ENCODE data around the gene NFE2L3.
A peak's percentile ranks its signal among the peaks of the same experiment; 100 is the strongest.
"Not testable (repeated sequence)": the region's sequence is repeated elsewhere in the genome, so short reads cannot be mapped to it uniquely, and the experiment has no call there.

The NFE2L3 gene

GRCh38 chr7:26115650-26116049, 36.3 kb upstream of the NFE2L3 start:
- no peak for DNase-seq (ENCODE audit: low read depth)
- no peak for TF ChIP-seq CTCF (IDR thresholded peaks at IDR 0.05; ENCODE audit: insufficient read depth, low read depth, low read length, missing control alignments)
- H3K4me3 ChIP-seq (ENCODE audit: low read depth, low read length) = no peak overlapping the region

- DNase-seq (ENCODE audit: low read depth) = peak; percentile 55
- no peak overlapping the region; the same call in 1 of the 2 replicates for H3K4me3 ChIP-seq (ENCODE audit: low read depth, low read length)
- no peak for TF ChIP-seq CTCF (IDR thresholded peaks at IDR 0.05; ENCODE audit: insufficient read depth, low read depth, low read length, missing control alignments)
These were observed 34.7 kb upstream of the NFE2L3 start for GRCh38 chr7:26117142-26117807.

- no peak overlapping the region for H3K4me3 ChIP-seq (ENCODE audit: low read depth, low read length)
- DNase-seq (ENCODE audit: low read depth) = no peak
- no peak for TF ChIP-seq CTCF (IDR thresholded peaks at IDR 0.05; ENCODE audit: insufficient read depth, low read depth, low read length, missing control alignments)
These were observed 34.0 kb upstream of the NFE2L3 start for GRCh38 chr7:26117970-26118369.

- no peak for TF ChIP-seq CTCF (IDR thresholded peaks at IDR 0.05; ENCODE audit: insufficient read depth, low read depth, low read length, missing control alignments)
- no peak overlapping the region for H3K4me3 ChIP-seq (ENCODE audit: low read depth, low read length)
- DNase-seq (ENCODE audit: low read depth) = no peak
These were observed 29.3 kb upstream of the NFE2L3 start for GRCh38 chr7:26122745-26123144.

DNA sequence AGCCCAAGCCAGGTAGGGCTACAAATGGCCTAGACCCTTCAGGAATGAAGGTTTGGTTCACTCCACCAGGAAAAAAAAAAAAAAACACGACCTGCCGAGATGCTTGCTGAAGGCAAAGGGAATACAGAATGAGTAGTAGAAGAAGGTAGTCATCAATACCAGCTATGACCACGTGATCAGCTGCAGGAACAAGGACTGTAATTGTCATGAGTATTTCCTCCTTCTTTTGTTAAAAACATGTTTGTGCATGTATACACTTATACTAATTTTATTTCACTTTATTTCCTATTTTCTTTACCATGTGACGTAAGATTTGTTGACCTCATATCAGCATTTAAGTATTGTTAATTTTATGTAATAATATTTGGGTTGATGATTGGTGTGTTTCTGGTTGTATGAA, 27.2 kb upstream of the NFE2L3 start:
- DNase-seq (ENCODE audit: low read depth); H3K4me3 ChIP-seq (ENCODE audit: low read depth, low read length): not testable (repeated sequence)

DNA sequence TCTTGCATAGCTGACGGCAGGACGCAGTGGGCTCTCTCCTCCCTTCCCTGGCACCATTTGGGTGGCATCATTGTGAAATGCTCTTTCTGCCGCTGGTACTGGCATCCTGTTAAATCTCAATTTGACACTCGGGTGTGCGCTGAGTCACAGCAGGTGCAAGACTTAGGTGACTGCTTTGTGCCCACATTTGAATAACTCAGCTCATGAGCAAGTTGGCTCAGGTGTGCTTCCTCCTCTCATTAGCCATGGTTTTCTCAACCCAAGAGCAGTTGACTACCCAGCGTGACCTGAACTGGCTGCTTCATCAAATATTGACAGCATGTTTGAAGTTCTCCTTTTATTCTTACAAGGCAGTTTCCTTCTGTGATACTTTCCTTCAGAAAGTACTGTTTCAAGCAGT, 24.6 kb upstream of the NFE2L3 start:
- DNase-seq (ENCODE audit: low read depth) = peak; percentile 26
- TF ChIP-seq CTCF (IDR thresholded peaks at IDR 0.05; ENCODE audit: insufficient read depth, low read depth, low read length, missing control alignments) = no peak
- no peak overlapping the region for H3K4me3 ChIP-seq (ENCODE audit: low read depth, low read length)

DNA sequence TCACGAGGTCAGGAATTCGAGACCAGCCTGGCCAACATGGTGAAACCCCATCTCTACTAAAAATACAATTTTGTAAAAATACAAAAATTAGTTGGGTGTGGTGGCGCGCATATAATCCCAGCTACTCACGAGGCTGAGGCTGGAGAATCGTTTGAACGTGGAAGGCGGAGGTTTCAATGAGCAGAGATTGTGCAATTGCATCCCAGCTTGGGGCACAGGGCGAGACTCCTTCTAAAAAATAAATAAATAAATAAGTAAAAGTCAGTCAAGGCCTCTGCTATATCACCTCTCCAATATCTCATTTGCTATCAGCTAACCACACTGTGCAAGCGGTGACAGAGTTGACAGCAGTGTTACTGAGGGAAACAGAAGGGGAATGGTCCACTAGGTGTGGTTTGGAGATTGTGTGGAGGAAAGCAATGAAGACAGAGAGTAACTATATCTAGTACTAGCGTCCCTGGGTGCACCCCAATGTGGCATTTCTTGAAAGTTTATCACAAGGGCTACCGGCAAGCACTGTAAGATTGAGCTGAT, 20.9 kb upstream of the NFE2L3 start:
- TF ChIP-seq CTCF (IDR thresholded peaks at IDR 0.05; ENCODE audit: insufficient read depth, low read depth, low read length, missing control alignments) = no peak
- DNase-seq (ENCODE audit: low read depth) = no peak
- no peak overlapping the region for H3K4me3 ChIP-seq (ENCODE audit: low read depth, low read length)

All from GM12865 (cell line).